HG02938 (cell line): Measurements from ENCODE around the gene KBTBD2.
A peak's percentile ranks its signal among the peaks of the same experiment; 100 is the strongest.
"Not testable (repeated sequence)": the region's sequence is repeated elsewhere in the genome, so short reads cannot be mapped to it uniquely, and the experiment has no call there.

Source experiments
- ATAC-seq: cut with Tn5 transposase; IDR thresholded peaks from one replicate; pipeline ENCODE4 v1.9.1; 2021; ENCODE audit warnings: mild to moderate bottlenecking, moderate library complexity; ENCODE audit not compliant: unreplicated experiment

The KBTBD2 gene

DNA sequence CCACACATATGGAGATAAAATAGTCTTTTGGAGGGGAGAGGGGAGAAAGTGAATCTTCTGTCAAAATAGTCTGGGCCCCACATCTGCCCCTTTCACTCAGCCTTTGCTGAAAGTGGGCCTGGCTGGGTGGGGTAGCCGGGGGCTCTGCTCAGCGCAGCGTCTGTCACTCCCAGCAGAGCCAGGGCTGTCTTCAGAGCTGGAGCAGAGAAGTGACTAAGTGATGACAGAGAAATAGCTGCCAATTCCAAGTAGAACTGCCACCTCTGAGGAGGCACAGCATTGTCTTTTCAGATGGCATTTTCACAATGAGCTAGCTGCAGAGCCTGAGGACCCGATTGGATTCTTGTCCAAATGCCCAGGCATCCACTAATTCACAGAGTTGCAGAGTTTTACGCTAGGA is 34.5 kb downstream of the KBTBD2 start:
- not testable (repeated sequence) for ATAC-seq

DNA sequence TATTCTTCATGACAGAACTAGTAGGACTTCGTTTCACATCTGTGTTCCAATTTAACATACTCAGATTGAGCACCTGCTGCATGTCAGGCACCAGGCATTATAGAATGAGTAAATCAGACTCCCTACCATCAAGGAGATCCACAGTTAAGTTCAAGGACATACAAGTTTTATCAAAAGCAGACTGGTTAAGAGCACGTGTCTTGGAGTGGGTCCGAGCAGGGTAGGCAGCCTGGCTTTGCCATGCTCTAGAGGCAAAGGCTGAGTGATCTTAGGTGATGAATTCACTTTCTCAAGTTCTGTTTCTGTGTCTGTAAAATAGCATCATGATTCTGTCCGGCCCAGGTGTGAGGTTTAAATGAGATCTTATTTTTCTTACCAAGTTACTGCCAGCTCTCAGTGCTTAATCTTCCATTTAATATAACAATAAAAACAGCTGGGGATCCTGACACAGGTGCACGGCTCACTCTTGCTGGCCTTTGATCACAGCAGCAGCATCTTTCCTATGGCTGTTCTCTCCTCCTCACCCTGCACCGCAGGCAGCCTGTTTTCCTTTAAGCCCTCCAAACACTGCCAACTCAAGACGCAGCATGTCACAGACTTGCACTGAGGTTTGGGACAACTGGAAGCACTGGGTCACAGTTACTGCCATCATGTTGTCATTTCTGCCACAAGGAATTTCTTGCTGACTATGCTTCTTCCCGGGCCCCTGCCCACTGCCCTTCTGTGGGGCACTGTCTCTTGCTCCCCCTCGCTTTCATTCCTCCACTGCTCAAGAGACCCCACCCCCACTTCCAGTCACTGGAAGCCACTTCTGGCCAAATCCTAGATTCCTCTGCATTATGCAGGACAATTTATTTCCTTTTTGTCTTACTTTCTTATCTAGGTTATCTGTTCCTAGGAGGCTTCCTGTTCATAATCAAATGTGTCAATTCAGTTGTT is 35.5 kb downstream of the KBTBD2 start:
- not testable (repeated sequence) for ATAC-seq

DNA sequence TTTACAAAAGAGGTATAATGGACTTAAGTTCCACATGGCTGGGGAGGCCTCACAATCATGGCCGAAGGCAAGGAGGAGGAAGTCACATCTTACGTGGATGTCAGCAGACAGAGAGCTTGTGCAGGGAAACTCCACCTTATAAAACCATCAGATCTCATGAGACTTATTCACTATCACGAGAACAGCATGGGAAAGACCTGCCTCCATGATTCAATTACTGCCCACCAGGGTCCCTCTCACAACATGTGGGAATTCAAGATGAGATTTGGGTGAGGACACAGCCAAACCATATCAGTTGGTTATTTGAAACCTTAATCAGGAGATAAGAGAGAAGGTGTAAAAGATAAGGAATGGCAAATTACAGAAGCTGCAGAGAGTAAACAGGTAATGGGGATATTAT is 40.9 kb downstream of the KBTBD2 start:
- ATAC-seq: not testable (repeated sequence)

DNA sequence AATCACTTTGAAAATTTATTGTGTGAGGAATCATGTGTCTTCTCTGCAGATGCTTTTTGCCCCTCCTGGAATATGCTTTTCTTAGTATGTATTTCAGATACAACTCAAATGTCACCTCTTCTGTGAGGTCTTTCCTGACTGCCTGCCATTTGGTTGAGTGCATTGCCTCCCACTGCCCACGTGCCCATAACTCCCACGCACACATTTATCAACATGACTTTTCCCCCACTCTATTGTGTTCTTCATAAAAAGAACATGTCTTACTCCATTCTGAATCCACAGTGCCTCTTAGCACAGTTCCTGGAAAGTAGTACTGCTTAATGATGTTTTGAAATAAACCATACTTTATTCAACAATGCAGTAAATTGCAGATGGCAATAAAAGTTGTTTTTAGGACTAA is 42.9 kb downstream of the KBTBD2 start:
- not testable (repeated sequence) for ATAC-seq

DNA sequence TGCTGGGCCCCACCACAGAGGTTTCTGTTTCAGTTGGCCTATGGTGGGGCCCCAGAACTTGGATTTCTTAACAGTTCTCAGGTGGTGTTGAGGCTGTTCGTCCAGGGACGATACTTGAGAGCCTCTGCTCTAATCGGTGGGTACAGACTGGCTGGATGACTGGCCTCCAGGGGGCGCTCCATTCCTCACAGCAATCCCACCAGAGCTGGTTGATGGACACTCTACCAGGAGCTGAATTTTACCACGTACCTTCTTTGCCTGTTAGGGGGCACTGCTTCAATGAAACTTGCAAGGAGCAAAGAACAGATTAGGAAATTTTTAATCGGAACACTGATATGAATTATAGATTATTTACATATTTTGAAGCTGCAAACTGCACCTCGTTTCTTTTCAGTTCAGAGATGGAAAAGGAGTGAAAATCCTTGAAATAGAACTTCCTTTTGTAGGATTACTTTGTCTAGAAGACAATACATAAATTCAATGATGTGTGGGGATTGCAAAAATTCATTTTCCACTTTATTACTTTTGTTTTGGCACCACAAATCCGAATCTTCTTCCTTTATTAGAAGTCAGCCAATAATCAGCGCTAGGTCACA is 44.8 kb downstream of the KBTBD2 start:
- peak; percentile 100 for ATAC-seq

DNA sequence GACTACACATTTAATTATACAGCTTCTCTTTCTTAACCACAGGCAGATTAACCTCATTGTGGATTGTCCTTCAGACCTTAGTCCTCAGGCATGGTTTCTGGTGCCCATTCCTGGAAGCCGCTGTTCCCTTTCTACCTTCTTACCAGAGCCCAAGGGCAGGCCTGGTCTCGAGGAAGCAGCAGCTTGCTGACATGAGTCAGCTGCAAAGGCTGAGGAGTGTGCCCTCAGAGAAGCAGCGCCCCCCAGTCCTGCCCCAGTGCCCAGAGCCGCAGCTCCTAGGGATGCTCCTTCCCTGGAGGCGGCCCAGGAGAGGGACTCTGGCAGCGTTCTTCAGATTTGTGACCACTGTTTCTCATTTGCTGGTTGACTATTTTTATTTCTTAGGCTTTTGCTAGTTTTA is 46.8 kb downstream of the KBTBD2 start:
- not testable (repeated sequence) for ATAC-seq

DNA sequence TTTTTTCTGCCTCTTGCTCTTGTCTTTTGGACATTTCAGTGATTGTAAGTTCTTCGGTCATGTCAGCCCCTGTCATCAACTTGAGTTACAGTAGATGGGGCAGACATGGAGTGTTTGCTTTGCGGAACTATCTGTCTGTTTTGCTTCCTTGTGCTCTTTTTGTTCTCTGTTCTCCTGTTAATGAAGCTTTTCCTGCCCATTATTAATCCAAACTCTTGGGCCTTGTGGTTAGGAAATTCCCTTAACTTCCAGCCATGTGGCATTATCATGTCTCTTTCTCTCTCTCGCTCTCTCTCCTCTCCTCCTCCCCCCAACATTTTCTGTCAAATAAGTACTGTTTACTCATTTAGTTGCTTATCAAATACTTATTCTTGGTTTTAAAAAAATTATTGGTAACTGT is 47.8 kb downstream of the KBTBD2 start:
- ATAC-seq: not testable (repeated sequence)

DNA sequence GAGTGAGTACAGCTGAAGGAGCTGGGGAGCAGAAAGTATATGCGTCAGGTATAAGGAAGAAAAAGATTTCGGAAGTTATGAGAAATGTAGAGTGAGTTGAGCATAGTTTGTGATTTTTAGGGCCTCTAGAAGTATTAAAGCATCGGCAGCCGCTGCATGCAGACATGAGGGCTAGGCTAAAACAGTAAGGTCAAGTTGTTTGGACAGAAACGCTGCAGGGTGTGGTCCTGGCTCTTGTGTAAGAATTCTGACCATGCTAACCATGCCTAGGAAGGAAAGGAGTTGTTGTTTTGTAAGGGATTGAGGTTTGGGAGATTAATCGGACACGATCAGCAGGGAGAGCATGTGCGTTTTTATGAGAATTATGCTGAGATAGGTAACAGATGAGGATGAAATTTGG is 51.7 kb downstream of the KBTBD2 start:
- not testable (repeated sequence) for ATAC-seq

DNA sequence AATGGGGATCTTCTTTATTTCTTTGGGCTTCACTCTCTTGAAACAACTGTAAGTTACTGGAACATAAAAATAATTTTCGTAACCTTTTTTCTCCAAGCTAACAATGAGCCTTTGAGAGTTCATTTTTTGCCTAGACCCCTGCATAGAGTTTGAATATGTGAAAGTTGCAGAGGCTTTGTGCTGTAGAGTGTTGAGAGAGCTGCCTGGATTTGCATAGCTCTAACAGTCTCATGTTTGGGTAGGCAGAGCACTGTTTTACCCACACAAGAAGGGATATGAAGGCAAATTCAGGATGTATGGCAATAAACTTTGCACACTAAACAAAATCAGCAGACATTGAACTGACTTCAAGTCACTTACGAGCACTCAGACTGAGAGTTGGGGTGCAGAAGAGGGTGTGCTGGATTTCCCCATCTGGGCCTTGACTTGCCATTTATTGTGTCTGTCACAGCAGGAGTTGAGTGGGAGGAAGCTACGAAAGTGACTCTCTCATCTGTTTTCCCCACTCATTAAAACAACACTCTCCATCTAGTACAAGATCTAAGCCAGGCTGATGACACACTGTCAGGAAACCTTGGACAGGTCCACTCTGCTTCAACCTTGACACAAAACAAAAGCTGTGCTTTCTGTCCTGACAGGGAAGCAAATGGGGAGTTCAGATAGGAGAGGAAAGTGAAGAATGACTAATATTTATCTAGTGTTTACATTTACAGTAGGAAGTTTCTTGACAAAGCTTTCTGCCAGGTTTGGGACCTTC is 62.4 kb downstream of the KBTBD2 start:
- peak; percentile 75 for ATAC-seq
